Upper lobe of left lung (tissue), 6 donors: ENCODE data around the gene CTNNBL1. TPM values are rescaled to one million over a fixed set of nuclear protein-coding genes. Genes with fewer than 3 reads are reported as not detected.

ENCODE experiments used
- ATAC-seq, 2 donors: fragments of 200-7000 bp; cut with Tn5 transposase; one replicate each; pipeline ENCODE4 v1.9.1; 2022; ENCODE audit warnings: mild to moderate bottlenecking in 2 of 2, moderate library complexity in 2 of 2; ENCODE audit not compliant: low FRiP score in 2 of 2
- DNase-seq, 2 donors: peaks; one replicate each; pipeline ENCODE4 v3.0.0-alpha.2; 2019 to 2020
- H3K27ac ChIP-seq, 4 donors: fragments of 200-600 bp; sonication (generic); one replicate each; pipeline ENCODE4 v1.5.1; 2016 to 2019
- H3K27me3 ChIP-seq, 4 donors: fragments of 200-600 bp; sonication (generic); one replicate each; pipeline ENCODE4 v1.5.1; 2017 to 2019
- H3K36me3 ChIP-seq, 4 donors: fragments of 200-600 bp; sonication (generic); one replicate each; pipeline ENCODE4 v1.5.1; 2016 to 2019
- H3K4me1 ChIP-seq, 4 donors: fragments of 200-600 bp; sonication (generic); one replicate each; pipeline ENCODE4 v1.5.1; 2018 to 2019
- H3K4me3 ChIP-seq, 4 donors: fragments of 200-600 bp; sonication (generic); one replicate each; pipeline ENCODE4 v1.5.1; 2017 to 2019; ENCODE audit warnings: mild to moderate bottlenecking in 2 of 4, moderate library complexity in 1 of 4
- H3K9me3 ChIP-seq, 4 donors: fragments of 200-600 bp; sonication (generic); one replicate each; pipeline ENCODE4 v1.5.1; 2018 to 2019
- EP300 ChIP-seq, 4 donors: sonication (generic); formaldehyde crosslinking; IDR thresholded peaks; one replicate each; pipeline ENCODE4 v1.5.1; 2017; ENCODE audit warnings: antibody characterized with exemption in 4 of 4, control low read depth in 2 of 4
- POLR2A ChIP-seq, 4 donors: fragments of 450-650 bp; IDR thresholded peaks; one replicate each; pipeline ENCODE4 v1.5.1; 2016 to 2017; ENCODE audit warnings: antibody characterized with exemption in 4 of 4, mild to moderate bottlenecking in 2 of 4
- POLR2AphosphoS5 ChIP-seq, 2 donors: sonication (generic); formaldehyde crosslinking; IDR thresholded peaks; one replicate each; pipeline ENCODE4 v1.5.1; 2017; ENCODE audit warnings: antibody characterized with exemption in 2 of 2
- WGBS, 2 donors: methylation state at CpG; one replicate each; pipeline ENCODE4 v1.1.5; 2017 to 2018; 5-methylcytosine and 5-hydroxymethylcytosine counted together
- total RNA-seq, 6 donors: library from RNA; depleted of rRNA in 4 of 6; stranded (reverse); fragments of >200 nt in 4 of 6; gene quantifications; one replicate each; pipeline versions ENCODE4 v1.1.0 to v1.2.1, GENCODE V29; 2016 to 2021
- TF ChIP-seq, protein P1 (sequence below), 6 experiments: fragments of 450-650 bp in 4 of 6; fragments of 200-600 bp in 2 of 6; sonication (generic) in 2 of 6; IDR thresholded peaks; one replicate each; pipeline ENCODE4 v1.5.1; 2016 to 2019; ENCODE audit warnings: antibody characterized with exemption in 6 of 6
- donor health status: DM: no; HTN: no; CAD: no; lungs with moderate emphysema.
- donor health status: DM: no; HTN: yes; CAD: no; lungs with severe emphysema.

CTNNBL1 gene
- total RNA-seq, 6 donors from 2014 or later: 25.1 to 61.0 (median 29.1) TPM

- TF ChIP-seq POLR2AphosphoS5 (IDR thresholded peaks at IDR 0.05) (no peak), EP300 (IDR thresholded peaks at IDR 0.05) (no peak), POLR2A (IDR thresholded peaks at IDR 0.05) (no peak)
- TF ChIP-seq, protein P1, sequence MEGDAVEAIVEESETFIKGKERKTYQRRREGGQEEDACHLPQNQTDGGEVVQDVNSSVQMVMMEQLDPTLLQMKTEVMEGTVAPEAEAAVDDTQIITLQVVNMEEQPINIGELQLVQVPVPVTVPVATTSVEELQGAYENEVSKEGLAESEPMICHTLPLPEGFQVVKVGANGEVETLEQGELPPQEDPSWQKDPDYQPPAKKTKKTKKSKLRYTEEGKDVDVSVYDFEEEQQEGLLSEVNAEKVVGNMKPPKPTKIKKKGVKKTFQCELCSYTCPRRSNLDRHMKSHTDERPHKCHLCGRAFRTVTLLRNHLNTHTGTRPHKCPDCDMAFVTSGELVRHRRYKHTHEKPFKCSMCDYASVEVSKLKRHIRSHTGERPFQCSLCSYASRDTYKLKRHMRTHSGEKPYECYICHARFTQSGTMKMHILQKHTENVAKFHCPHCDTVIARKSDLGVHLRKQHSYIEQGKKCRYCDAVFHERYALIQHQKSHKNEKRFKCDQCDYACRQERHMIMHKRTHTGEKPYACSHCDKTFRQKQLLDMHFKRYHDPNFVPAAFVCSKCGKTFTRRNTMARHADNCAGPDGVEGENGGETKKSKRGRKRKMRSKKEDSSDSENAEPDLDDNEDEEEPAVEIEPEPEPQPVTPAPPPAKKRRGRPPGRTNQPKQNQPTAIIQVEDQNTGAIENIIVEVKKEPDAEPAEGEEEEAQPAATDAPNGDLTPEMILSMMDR (IDR thresholded peaks at IDR 0.05): no peak
- no peaks in the 10 kb centered on the region for H3K4me1 ChIP-seq
- ATAC-seq: no peak
- WGBS, 2 donors: 90 to 91% methylated on average over 5 of the region's 5 CpGs
- DNase-seq: no peak
- no peak overlapping the region for H3K27ac ChIP-seq
- no peaks in the 10 kb centered on the region for H3K27me3 ChIP-seq
- no peak overlapping the region for H3K4me3 ChIP-seq
- peaks cover 0 to 43% (median 2%) of the 10 kb centered on the region in 4 donors for H3K36me3 ChIP-seq
- H3K9me3 ChIP-seq: no peaks in the 10 kb centered on the region
Observed at GRCh38 chr20:37774156-37774555, 80.3 kb downstream of the CTNNBL1 start.

DNA sequence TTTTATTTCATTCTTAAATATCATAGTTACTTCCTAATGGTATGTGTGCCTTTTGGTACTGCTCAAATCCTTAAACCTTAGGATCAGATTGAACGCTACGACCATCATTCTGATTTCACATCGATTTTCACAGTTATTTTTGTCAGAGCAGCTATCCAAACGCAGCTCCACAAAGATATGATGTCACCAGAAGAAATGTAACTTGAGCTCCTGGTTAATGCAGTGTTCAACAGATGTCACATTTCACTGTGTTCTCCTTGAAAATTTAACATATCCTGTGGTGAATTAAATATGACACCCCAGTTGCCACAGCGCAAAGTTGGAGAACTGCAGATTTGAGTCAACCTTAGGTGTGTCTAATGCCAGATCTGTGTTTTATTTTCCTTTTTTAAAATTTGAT, 81.4 kb downstream of the CTNNBL1 start:
- no peaks in the 10 kb centered on the region for H3K9me3 ChIP-seq
- H3K4me1 ChIP-seq: no peaks in the 10 kb centered on the region
- H3K27me3 ChIP-seq: no peaks in the 10 kb centered on the region
- no peak for ATAC-seq
- peaks cover 0 to 36% (median 3%) of the 10 kb centered on the region in 4 donors for H3K36me3 ChIP-seq
- WGBS, 2 donors: 96 to 99% methylated on average over 5 of the region's 5 CpGs
- no peak for DNase-seq
- no peak overlapping the region for H3K4me3 ChIP-seq
- H3K27ac ChIP-seq: no peak overlapping the region
- TF ChIP-seq EP300 (IDR thresholded peaks at IDR 0.05): no peak
- TF ChIP-seq POLR2A (IDR thresholded peaks at IDR 0.05): no peak
- TF ChIP-seq, protein P1 (IDR thresholded peaks at IDR 0.05): no peak
- TF ChIP-seq POLR2AphosphoS5 (IDR thresholded peaks at IDR 0.05): no peak

- ATAC-seq (no peak), DNase-seq (no peak)
- Histone ChIP-seq H3K27me3 (no peaks in the 10 kb centered on the region), H3K9me3 (no peaks in the 10 kb centered on the region), H3K4me1 (no peaks in the 10 kb centered on the region), H3K36me3 (peaks cover 0 to 35% (median 3%) of the 10 kb centered on the region in 4 donors), H3K27ac (no peak overlapping the region), H3K4me3 (no peak overlapping the region)
- 88 to 91% methylated on average over 5 of the region's 5 CpGs for WGBS, 2 donors
- TF ChIP-seq, protein P1 (IDR thresholded peaks at IDR 0.05): no peak
- TF ChIP-seq POLR2AphosphoS5 (IDR thresholded peaks at IDR 0.05) (no peak), POLR2A (IDR thresholded peaks at IDR 0.05) (no peak), EP300 (IDR thresholded peaks at IDR 0.05) (no peak)
Observed at GRCh38 chr20:37776049-37776448, 82.2 kb downstream of the CTNNBL1 start.

DNA sequence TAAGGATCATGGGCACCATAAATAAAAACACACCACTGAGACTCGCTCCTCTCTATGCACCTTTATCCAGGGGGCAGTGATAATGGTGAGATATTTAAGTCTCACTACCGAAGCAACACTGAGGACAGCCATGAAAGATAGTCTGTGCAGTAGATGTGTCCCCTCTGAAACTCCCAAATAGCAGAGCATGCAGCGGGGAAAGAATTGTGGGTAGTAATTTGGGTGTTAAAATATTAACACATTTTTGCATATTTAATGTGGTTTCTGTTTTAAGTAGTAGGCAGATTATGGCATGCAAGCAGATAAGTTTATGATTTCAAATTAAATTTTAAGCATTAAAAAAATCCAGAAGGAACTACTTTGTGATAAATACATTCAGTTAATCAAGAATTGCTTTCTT, 82.7 kb downstream of the CTNNBL1 start:
- H3K4me3 ChIP-seq: no peak overlapping the region
- peaks cover 0 to 36% (median 3%) of the 10 kb centered on the region in 4 donors for H3K36me3 ChIP-seq
- TF ChIP-seq, protein P1 (IDR thresholded peaks at IDR 0.05): no peak
- no peak for TF ChIP-seq EP300 (IDR thresholded peaks at IDR 0.05)
- no peaks in the 10 kb centered on the region for H3K9me3 ChIP-seq
- H3K27me3 ChIP-seq: no peaks in the 10 kb centered on the region
- no peak overlapping the region for H3K27ac ChIP-seq
- ATAC-seq (no peak), DNase-seq (no peak)
- H3K4me1 ChIP-seq: no peaks in the 10 kb centered on the region
- 95 to 100% methylated on average over 3 of the region's 3 CpGs for WGBS, 2 donors
